Measurements from ENCODE around the gene SERPINA1. TPM values are rescaled to one million over a fixed set of nuclear protein-coding genes. Genes with fewer than 3 reads are reported as not detected.
A peak's percentile ranks its signal among the peaks of the same experiment; 100 is the strongest.

Gene SERPINA1
- total RNA-seq, 1 donor from 2014 or later, result 0.13 TPM

DNA sequence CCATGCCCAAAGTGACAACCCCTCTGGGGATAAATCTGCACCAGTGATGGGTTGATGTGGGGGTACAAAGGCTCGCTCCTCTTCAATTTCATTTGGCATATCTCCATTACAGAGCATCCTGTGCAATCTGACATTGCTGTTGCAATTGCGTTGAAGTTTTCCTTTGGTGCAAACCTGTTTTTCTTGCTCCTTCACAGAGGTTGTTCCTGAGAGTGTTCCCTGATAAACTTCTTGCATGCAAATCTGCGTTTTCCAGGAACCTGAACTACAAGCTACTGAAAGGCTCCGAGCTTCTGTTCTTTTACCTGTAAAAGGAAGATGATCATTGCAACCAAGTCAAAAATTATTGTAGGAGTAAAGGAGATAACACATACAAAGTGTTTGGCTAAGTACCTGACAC is 38.1 kb upstream of the SERPINA1 start:
- H3K27me3 Mint-ChIP-seq (ENCODE audit: insufficient read depth, low read depth), result peaks cover 2% of the 10 kb centered on the region
- Histone ChIP-seq H2AFZ (replicated peaks) (no peak overlapping the region), H3K36me3 (no peaks in the 10 kb centered on the region), H3K9me3 (ENCODE audit: low read depth) (no peaks in the 10 kb centered on the region), H4K20me1 (ENCODE audit: low read depth) (no peaks in the 10 kb centered on the region), H3K9ac (no peak overlapping the region), H3F3A (ENCODE audit: low read depth) (no peaks in the 10 kb centered on the region), H3K4me2 (no peak overlapping the region), H3K4me1 (peaks cover 12% of the 10 kb centered on the region), H3K27ac (no peak overlapping the region), H3K27me3 (no peaks in the 10 kb centered on the region), H3K79me2 (ENCODE audit: low read depth) (no peaks in the 10 kb centered on the region), H3K4me3 (no peak overlapping the region)
- H3K9me3 Mint-ChIP-seq, result peaks cover 9% of the 10 kb centered on the region
- no peak for DNase-seq (ENCODE audit: low spot score)
- no peak overlapping the region for H3K4me3 Mint-ChIP-seq
- peaks cover 7% of the 10 kb centered on the region for H3K4me1 Mint-ChIP-seq
- no peaks in the 10 kb centered on the region for H3K36me3 Mint-ChIP-seq
- no peak overlapping the region for H3K27ac Mint-ChIP-seq
- TF ChIP-seq EZH2 (IDR thresholded peaks at IDR 0.05) (no peak), EZH2phosphoT487 (IDR thresholded peaks at IDR 0.05) (no peak)
- TF ChIP-seq, protein P1, sequence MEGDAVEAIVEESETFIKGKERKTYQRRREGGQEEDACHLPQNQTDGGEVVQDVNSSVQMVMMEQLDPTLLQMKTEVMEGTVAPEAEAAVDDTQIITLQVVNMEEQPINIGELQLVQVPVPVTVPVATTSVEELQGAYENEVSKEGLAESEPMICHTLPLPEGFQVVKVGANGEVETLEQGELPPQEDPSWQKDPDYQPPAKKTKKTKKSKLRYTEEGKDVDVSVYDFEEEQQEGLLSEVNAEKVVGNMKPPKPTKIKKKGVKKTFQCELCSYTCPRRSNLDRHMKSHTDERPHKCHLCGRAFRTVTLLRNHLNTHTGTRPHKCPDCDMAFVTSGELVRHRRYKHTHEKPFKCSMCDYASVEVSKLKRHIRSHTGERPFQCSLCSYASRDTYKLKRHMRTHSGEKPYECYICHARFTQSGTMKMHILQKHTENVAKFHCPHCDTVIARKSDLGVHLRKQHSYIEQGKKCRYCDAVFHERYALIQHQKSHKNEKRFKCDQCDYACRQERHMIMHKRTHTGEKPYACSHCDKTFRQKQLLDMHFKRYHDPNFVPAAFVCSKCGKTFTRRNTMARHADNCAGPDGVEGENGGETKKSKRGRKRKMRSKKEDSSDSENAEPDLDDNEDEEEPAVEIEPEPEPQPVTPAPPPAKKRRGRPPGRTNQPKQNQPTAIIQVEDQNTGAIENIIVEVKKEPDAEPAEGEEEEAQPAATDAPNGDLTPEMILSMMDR (IDR thresholded peaks at IDR 0.05), result no peak

DNA sequence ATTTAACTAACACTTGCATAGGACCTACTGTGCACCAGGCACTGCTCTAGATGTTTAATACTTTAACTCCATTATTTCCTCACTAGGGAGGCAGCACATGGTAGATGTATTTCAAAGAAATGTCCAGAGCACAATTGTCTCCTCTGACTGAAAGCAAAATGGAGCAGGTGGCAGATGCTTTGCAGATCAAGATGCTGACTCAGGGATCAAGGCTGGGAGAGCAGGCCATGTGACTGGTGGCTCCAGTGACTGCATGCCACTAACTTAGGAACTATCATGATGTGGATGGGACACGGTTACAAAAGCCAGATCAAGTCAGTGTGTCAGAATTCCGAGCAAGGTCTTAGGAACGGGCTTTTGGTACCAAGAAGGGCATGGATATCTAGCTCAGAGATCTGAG is 36.0 kb upstream of the SERPINA1 start:
- Histone ChIP-seq H3K79me2 (ENCODE audit: low read depth) (no peaks in the 10 kb centered on the region), H3K4me1 (peaks cover 12% of the 10 kb centered on the region), H3K4me3 (no peak overlapping the region), H3K27me3 (no peaks in the 10 kb centered on the region), H2AFZ (replicated peaks) (no peak overlapping the region), H3K9ac (no peak overlapping the region), H3K4me2 (no peak overlapping the region), H4K20me1 (ENCODE audit: low read depth) (no peaks in the 10 kb centered on the region), H3F3A (ENCODE audit: low read depth) (no peaks in the 10 kb centered on the region), H3K27ac (no peak overlapping the region), H3K36me3 (no peaks in the 10 kb centered on the region), H3K9me3 (ENCODE audit: low read depth) (no peaks in the 10 kb centered on the region)
- no peak for DNase-seq (ENCODE audit: low spot score)
- Mint-ChIP-seq H3K9me3 (no peaks in the 10 kb centered on the region), H3K4me3 (no peak overlapping the region), H3K27ac (no peak overlapping the region), H3K36me3 (no peaks in the 10 kb centered on the region), H3K27me3 (ENCODE audit: insufficient read depth, low read depth) (peaks cover 2% of the 10 kb centered on the region), H3K4me1 (peaks cover 7% of the 10 kb centered on the region)
- TF ChIP-seq, protein P1 (IDR thresholded peaks at IDR 0.05), result no peak
- no peak for TF ChIP-seq EZH2 (IDR thresholded peaks at IDR 0.05)
- no peak for TF ChIP-seq EZH2phosphoT487 (IDR thresholded peaks at IDR 0.05)

DNA sequence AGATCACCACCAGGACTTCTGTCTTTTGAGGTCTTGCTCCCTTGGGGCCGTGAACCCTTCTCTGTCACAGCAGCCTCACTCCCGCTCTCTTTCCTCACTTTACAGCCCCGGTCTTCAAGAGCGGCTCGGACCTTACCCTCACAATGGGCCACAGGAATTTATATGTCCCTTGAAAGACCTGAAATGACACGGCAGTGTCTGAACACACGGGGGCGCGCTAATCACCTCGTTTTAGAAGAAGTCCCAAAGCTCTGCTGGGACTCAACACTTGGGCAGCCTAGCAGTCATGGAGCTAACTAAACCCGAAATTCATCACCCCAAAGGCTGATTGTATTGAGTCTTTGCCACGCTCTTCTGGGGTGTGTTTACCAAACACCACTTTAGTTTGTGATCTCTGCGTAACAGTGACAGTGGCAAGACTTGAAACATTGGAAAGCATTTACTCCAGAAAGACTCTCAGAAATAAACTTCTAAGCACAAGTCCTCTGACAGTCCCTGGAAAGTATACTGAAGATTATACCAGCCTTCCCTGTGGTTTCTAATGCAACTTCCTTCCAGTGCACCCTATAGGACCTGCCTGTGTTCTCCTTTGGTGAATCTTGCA is 35.2 kb upstream of the SERPINA1 start:
- H3K27me3 ChIP-seq, result no peaks in the 10 kb centered on the region
- H3K4me3 Mint-ChIP-seq, result no peak overlapping the region
- H3K79me2 ChIP-seq (ENCODE audit: low read depth), result no peaks in the 10 kb centered on the region

More for the DNA sequence above, 35.2 kb upstream of the SERPINA1 start:
- TF ChIP-seq EZH2phosphoT487 (IDR thresholded peaks at IDR 0.05) (no peak), EZH2 (IDR thresholded peaks at IDR 0.05) (no peak)
- TF ChIP-seq, protein P1 (IDR thresholded peaks at IDR 0.05), result peak; percentile 85
- Histone ChIP-seq H3K27ac (no peak overlapping the region), H3K9ac (no peak overlapping the region), H2AFZ (replicated peaks) (peak overlapping the region; percentile 40), H3F3A (ENCODE audit: low read depth) (no peaks in the 10 kb centered on the region), H3K9me3 (ENCODE audit: low read depth) (no peaks in the 10 kb centered on the region), H4K20me1 (ENCODE audit: low read depth) (no peaks in the 10 kb centered on the region), H3K4me3 (no peak overlapping the region), H3K4me2 (no peak overlapping the region), H3K4me1 (peaks cover 12% of the 10 kb centered on the region), H3K36me3 (no peaks in the 10 kb centered on the region)
- peaks cover 7% of the 10 kb centered on the region for H3K4me1 Mint-ChIP-seq
- no peaks in the 10 kb centered on the region for H3K36me3 Mint-ChIP-seq
- H3K9me3 Mint-ChIP-seq, result peaks cover 2% of the 10 kb centered on the region
- H3K27ac Mint-ChIP-seq, result no peak overlapping the region
- DNase-seq (ENCODE audit: low spot score), result peak; percentile 89
- peaks cover 4% of the 10 kb centered on the region for H3K27me3 Mint-ChIP-seq (ENCODE audit: insufficient read depth, low read depth)
